AG04449 (cell line): ENCODE results near the gene GGCT.

Experiments used
- CTCF ChIA-PET: fragments of 350-600 bp; formaldehyde crosslinking; extraction: SDS; loops from one replicate; lab custom pipeline; 2021; ENCODE audit warnings: antibody characterized with exemption; lab: Yijun Ruan, JAX
- POLR2A ChIA-PET: fragments of 400-600, 350-600 bp; formaldehyde crosslinking; extraction: SDS; loops from one replicate; lab custom pipeline; 2020; ENCODE audit warnings: antibody characterized with exemption, inconsistent platforms; lab: Yijun Ruan, JAX
- DNase-seq: peaks from one replicate; pipeline ENCODE4 v3.0.0-alpha.2; 2010; ENCODE audit warnings: low read depth, low spot score
- H3K4me3 ChIP-seq: 2 replicates; pipeline ENCODE4 v1.5.1; 2011; ENCODE audit warnings: low read depth, mild to moderate bottlenecking, control low read depth, low read length
- TF ChIP-seq, protein P1 (sequence below): IDR thresholded peaks from one replicate; pipeline ENCODE4 v1.5.1; 2011; ENCODE audit warnings: mild to moderate bottlenecking, moderate library complexity, low read length, control low read depth, inconsistent platforms; ENCODE audit not compliant: insufficient read depth; ENCODE audit errors: missing control alignments

GGCT gene

DNA sequence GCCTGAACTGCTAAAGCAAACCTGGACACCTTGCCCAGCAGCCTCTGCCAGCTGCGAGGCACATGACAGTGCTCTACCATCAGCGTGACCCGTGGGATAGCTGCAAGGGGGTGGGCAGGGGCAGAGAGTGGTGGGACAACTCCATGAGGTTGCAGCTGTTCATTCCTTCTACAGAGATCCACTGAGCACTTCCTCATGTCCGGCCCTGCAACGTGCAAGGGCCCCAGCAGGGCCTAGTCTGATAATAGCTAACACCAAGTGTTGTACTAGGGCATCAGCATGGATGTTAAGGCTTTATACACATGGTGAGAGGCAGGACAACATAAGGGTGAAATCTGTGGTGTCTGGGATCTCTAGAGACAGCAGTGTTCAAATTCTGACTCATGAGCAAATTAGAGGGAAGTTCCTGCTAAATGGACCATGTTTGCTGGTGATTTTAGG, 40.4 kb downstream of the GGCT start:
- no peak overlapping the region for H3K4me3 ChIP-seq
- DNase-seq = no peak
- ChIA-PET POLR2A (no interaction called here), CTCF (interaction anchor here (0.6 to 3.6 kb wide), 3 partner anchors 9 to 32 kb away, joined by 3 to 15 read pairs (median 3); partner anchors contain the start of gene NOD1)
- TF ChIP-seq, protein P1, sequence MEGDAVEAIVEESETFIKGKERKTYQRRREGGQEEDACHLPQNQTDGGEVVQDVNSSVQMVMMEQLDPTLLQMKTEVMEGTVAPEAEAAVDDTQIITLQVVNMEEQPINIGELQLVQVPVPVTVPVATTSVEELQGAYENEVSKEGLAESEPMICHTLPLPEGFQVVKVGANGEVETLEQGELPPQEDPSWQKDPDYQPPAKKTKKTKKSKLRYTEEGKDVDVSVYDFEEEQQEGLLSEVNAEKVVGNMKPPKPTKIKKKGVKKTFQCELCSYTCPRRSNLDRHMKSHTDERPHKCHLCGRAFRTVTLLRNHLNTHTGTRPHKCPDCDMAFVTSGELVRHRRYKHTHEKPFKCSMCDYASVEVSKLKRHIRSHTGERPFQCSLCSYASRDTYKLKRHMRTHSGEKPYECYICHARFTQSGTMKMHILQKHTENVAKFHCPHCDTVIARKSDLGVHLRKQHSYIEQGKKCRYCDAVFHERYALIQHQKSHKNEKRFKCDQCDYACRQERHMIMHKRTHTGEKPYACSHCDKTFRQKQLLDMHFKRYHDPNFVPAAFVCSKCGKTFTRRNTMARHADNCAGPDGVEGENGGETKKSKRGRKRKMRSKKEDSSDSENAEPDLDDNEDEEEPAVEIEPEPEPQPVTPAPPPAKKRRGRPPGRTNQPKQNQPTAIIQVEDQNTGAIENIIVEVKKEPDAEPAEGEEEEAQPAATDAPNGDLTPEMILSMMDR = no peak

- DNase-seq = no peak
- ChIA-PET CTCF (interaction anchor here (0.6 to 3.6 kb wide), 2 partner anchors 15 to 31 kb away, joined by 3 to 15 read pairs; partner anchors contain the start of gene NOD1), POLR2A (interaction anchor here (0.6 kb wide), 1 partner anchor 24 kb away, joined by 3 read pairs; no protein-coding TSS in a partner anchor)
- TF ChIP-seq, protein P1 = no peak
- no peak overlapping the region for H3K4me3 ChIP-seq
Observed at GRCh38 chr7:30463405-30464145, 41.1 kb downstream of the GGCT start.

- CTCF ChIA-PET = no interaction called here
- no peak for DNase-seq
- H3K4me3 ChIP-seq = no peak overlapping the region
- TF ChIP-seq, protein P1 = no peak
- POLR2A ChIA-PET = no interaction called here
Observed at GRCh38 chr7:30462179-30462578, 42.5 kb downstream of the GGCT start.

DNA sequence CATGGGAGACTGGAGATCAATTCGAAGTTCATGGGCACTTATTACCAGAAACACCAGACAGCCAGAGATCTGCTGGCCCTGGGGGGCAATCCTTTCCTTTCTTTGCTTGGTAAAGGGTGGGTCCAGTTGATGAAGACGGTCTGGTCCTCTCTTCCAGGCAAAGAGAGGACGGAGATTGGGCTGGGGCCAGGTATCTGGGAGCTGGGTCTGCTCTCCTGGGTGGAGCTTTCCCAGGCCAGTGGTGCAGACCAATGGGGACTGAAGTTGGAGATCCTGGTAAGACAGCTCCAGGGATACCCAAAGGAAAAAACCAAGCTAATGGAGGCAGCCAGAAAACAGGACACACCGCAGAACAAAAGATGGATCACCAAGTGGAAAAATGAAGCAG, 44.4 kb downstream of the GGCT start:
- TF ChIP-seq, protein P1 = no peak
- ChIA-PET CTCF (interaction anchor here (1.2 to 3.6 kb wide), 4 partner anchors 9 to 50 kb away, joined by 3 to 38 read pairs (median 7); partner anchors contain the start of gene NOD1), POLR2A (no interaction called here)
- no peak for DNase-seq
- H3K4me3 ChIP-seq = no peak overlapping the region

- peak overlapping the region; percentile 12; the same call in 1 of the 2 replicates for H3K4me3 ChIP-seq
- CTCF ChIA-PET = interaction anchor here (0.8 to 3.6 kb wide), 4 partner anchors 10 to 102 kb away, joined by 3 to 38 read pairs (median 6); partner anchors contain the start of gene NOD1
Observed at GRCh38 chr7:30459591-30460245, 44.9 kb downstream of the GGCT start.

More at GRCh38 chr7:30459591-30460245, 44.9 kb downstream of the GGCT start:
- POLR2A ChIA-PET = interaction anchor here (0.8 to 1.1 kb wide), 2 partner anchors 10 to 18 kb away, joined by 3 read pairs; no protein-coding TSS in a partner anchor
- peak; percentile 92 for DNase-seq
- TF ChIP-seq, protein P1 = no peak
